HG03469 (cell line): Measurements from ENCODE around the gene GSN.

Experiments
- ATAC-seq: cut with Tn5 transposase; IDR thresholded peaks from one replicate; pipeline ENCODE4 v1.9.1; 2021; ENCODE audit warnings: mild to moderate bottlenecking, moderate library complexity, moderate number of reproducible peaks; ENCODE audit not compliant: unreplicated experiment

Gene GSN

DNA sequence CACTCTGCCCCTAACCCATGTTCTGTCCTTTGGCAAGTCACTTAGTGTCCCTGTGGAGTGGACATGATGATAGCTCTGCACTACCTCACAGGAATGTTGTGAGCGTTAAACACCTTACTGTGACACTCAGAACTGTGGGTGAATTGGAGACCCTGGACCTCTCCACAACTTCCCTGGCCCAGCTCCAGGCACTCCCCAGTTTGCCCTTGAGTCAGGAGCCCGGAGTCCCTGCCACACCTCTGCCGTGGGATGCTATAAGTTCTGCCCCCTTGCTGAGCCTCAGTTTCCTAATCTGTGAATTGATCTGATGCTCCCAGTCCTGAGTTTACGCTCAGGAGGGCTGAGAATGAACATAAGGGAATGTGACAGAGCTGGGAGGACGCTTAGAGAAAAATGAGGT is 34.4 kb downstream of the GSN start:
- no peak for ATAC-seq

GRCh38 chr9:121302786-121303185 is 34.8 kb downstream of the GSN start:
- ATAC-seq, result no peak

DNA sequence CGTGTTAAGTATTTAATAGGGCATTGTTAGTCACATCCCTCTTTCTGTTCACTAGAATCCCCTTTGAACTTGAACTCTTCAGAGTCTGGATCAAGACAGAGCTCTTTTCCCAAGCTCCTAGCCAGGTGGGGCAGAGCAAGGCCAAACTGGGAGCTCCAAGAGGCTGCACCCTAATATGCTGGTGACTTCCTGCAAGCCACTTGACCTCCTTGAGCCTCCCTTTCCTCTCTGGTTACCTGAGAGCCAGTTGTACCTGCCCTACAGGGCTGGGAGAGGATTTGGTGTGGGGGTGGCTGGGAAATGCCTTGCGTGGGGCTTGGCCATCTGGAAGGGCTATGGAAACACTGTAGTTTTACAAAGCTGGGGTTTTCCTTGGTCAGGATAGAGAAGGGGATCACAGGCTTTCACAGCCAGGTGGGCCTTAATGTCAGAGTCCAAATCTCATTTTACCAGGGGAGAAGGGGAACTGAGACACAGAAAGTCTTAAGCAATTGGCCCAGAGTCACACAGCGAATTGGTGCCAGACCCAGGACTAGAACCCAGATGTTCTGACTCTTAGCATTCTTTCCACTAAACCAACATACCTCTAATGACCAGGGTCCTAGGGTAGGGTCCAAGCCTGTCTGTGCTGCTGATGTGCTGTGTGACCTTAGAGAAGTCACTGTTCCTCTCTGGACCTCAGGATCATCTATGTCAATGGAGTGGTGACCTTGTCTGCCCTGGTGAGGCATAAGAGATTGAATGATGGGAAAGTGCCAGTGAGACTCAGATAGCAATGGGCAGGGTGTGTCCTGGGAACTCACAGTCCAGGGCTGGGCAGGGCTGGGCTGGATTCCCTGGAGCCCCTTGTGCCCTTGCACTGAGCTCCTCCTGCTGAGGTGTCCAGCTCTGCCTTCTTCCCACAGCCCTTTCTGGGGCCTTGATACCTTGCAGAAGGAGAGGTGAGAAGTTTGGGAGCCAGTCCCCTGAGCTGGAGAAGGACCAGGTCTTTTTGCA is 35.8 kb downstream of the GSN start:
- no peak for ATAC-seq

DNA sequence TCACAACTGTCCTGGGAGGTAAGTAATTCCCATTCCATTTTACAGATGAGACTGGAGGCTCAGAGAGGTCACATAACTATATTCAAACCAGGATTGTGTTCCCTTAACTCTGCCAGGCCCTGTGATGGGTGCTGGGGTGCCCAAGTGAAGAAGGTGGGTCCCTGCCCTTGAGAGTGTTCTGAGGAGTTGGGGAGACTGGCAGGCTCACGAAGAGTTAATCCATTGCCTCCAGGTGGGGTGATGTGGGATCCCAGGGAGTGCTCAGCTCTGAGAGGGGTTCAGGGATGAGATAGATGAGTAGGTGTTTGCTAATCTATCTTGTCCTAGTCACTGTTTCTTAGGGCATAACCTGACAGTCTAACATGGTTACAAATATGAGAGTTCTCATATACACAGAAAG is 36.7 kb downstream of the GSN start:
- ATAC-seq, result no peak

GRCh38 chr9:121305269-121305994 is 37.5 kb downstream of the GSN start:
- ATAC-seq, result no peak

DNA sequence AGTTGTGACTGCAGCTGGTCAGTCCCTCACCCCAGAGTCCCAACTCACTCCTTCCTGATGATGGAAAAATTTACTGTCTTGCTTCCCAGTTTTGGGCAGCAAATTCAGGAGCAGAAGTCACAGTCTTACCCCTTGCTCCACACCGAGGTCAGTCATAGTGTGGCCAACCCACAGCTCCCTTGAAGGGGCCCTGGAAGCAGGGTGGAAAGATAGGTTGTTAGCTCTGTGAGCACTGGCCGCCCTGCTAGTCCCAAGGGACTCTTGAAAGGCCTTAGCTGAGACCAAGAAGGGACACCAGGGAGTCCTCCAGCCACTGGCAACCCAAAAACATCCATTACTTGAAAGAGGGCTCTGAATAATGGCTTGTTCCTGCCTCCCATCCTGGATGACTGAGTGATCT is 40.0 kb downstream of the GSN start:
- no peak for ATAC-seq

DNA sequence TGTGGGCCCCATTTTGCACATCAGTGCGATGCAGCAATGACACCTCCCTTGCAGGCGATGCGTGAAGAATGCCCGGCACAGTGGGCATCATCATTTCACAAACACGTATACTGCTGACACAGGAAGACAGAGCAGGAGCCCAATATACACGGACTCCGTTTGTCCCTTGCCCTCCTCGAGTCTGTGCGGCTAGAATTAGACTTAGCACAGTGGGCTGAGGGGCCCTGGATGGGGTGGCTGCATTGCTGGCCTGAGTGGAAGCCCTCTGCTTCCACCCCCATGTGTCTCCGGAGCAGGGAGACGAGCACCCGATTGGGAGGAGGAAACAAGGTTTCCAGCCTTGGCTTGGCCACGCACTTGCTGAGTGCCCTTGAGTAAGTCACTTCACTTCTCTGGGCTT is 40.8 kb downstream of the GSN start:
- no peak for ATAC-seq

- ATAC-seq, result no peak
These were observed 41.2 kb downstream of the GSN start for GRCh38 chr9:121309171-121309570.

GRCh38 chr9:121309833-121310425 is 42.0 kb downstream of the GSN start:
- ATAC-seq, result no peak

DNA sequence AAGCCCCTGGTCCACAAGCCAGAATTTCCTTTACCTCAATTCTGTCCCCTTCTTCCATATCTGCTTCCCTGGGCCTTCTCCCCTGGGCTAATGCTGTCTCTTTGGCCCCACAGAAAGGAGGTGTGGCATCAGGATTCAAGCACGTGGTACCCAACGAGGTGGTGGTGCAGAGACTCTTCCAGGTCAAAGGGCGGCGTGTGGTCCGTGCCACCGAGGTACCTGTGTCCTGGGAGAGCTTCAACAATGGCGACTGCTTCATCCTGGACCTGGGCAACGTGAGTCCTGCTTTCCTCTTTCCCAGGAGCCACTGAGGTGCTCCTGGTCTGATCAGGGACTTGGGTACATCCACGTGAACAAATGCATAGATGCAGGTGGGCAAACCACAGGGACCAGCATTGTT is 42.6 kb downstream of the GSN start:
- no peak for ATAC-seq

- no peak for ATAC-seq
These were observed 44.2 kb downstream of the GSN start for GRCh38 chr9:121312169-121312568.

GRCh38 chr9:121313458-121314152 is 45.6 kb downstream of the GSN start:
- ATAC-seq, result no peak

GRCh38 chr9:121316378-121316777 is 48.4 kb downstream of the GSN start:
- ATAC-seq, result no peak

GRCh38 chr9:121316852-121317373 is 49.0 kb downstream of the GSN start:
- no peak for ATAC-seq

DNA sequence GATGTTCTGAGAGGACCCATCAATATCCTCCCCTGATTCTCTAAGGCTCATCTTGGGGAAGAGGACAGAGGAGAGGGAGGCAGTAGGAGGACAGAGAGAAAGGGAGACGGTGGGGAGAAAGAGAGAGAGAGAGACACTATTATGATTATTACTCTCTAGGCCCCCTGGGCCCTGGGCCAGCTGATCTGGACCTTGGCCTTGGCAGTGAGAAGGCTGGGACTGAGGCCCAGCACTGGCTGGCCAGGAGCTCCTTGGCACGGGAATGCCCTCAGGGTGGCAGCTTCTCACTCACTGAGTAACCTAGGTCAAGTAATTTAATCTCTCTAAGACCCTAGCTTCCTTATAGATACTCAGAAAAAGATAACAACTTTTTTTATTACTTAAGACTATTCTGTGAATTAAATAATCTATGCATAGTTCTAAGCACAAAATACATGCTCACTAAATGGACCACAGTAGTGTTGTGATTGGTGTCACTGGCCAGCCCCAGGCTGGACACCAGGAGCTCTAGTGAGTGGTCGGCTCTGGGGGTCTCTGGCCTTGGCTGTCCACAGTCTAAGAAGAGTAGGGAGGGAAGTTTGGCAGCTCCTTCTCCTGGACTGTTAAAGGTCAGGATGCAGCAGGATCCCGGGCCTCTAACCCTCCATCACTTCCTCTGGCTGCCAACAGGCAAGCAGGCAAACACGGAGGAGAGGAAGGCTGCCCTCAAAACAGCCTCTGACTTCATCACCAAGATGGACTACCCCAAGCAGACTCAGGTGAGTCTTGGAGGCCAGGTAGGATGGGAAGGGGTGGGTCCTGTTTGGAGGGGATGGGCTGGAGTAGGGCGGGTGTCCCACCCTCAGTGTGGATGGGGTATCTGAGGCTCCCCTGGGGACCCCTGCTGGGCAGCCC is 50.0 kb downstream of the GSN start:
- ATAC-seq, result no peak

DNA sequence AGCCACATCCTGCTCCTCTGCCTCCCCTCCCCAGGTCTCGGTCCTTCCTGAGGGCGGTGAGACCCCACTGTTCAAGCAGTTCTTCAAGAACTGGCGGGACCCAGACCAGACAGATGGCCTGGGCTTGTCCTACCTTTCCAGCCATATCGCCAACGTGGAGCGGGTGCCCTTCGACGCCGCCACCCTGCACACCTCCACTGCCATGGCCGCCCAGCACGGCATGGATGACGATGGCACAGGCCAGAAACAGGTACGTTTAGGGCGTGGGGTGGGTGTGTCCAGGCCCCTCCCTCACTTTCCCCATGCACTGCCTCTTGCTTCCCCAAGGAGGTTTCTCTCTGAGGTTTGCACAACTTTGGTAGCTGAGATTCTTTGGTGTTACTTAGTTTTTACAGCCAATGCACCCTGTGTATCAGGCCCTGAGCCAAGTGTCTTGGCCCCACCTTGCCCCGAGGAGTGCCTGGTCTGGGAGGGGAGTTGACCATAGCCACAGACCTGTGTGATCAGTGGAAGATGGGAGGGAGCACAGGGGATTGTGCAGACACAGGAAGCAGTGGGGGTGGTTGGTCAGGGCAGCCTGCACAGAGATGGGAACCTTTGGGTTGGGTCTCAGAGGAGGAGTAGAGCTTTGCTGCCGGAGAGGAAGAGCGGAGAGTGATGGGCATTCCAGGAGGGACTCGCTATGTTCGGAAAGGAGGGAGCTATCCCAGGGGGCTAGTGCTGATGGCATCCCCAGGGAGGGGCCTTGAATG is 50.8 kb downstream of the GSN start:
- ATAC-seq, result no peak

GRCh38 chr9:121319383-121319780 is 51.4 kb downstream of the GSN start:
- ATAC-seq, result no peak

GRCh38 chr9:121321016-121321503 is 53.1 kb downstream of the GSN start:
- ATAC-seq, result no peak
